GM23248 (cell line): ENCODE measurements around the gene MEGF11. TPM values are rescaled to one million over a fixed set of nuclear protein-coding genes. Genes with fewer than 3 reads are reported as not detected.

ENCODE experiments used
- DNase-seq: peaks from one replicate; pipeline ENCODE4 v3.0.0-alpha.2; 2015
- H2AFZ ChIP-seq: fragments of 200-600 bp; sonication (generic); 2 replicates; pipeline ENCODE4 v1.6.1; 2016; ENCODE audit warnings: antibody characterized with exemption
- H3F3A ChIP-seq: fragments of 200-600 bp; sonication (generic); 2 replicates; pipeline ENCODE4 v1.6.1; 2016; ENCODE audit warnings: mild to moderate bottlenecking, antibody characterized with exemption, mixed run types; ENCODE audit not compliant: insufficient read depth
- H3K27ac ChIP-seq: fragments of 200-600 bp; sonication (generic); 2 replicates; pipeline ENCODE4 v1.5.1; 2016; ENCODE audit warnings: mild to moderate bottlenecking
- H3K27me3 ChIP-seq: fragments of 200-600 bp; sonication (generic); replicated peaks from 2 replicates; pipeline ENCODE4 v1.6.1; 2016; ENCODE audit warnings: mild to moderate bottlenecking; ENCODE audit not compliant: insufficient read depth
- H3K36me3 ChIP-seq: fragments of 200-600 bp; sonication (generic); 2 replicates; pipeline ENCODE4 v1.6.1; 2016; ENCODE audit warnings: low read depth, mild to moderate bottlenecking
- H3K4me1 ChIP-seq: fragments of 200-600 bp; sonication (generic); 2 replicates; pipeline ENCODE4 v1.6.1; 2016; ENCODE audit warnings: mild to moderate bottlenecking; ENCODE audit not compliant: insufficient read depth
- H3K4me2 ChIP-seq: fragments of 200-600 bp; sonication (generic); one replicate; pipeline ENCODE4 v1.6.1; 2016; ENCODE audit warnings: mild to moderate bottlenecking; ENCODE audit not compliant: unreplicated experiment
- H3K4me3 ChIP-seq: fragments of 200-600 bp; sonication (generic); 2 replicates; pipeline ENCODE4 v1.5.1; 2016; ENCODE audit warnings: mild to moderate bottlenecking
- H3K79me2 ChIP-seq: fragments of 200-600 bp; sonication (generic); 2 replicates; pipeline ENCODE4 v1.6.1; 2016; ENCODE audit warnings: mild to moderate bottlenecking; ENCODE audit not compliant: insufficient read depth
- H3K9ac ChIP-seq: fragments of 200-600 bp; sonication (generic); 2 replicates; pipeline ENCODE4 v1.6.1; 2016; ENCODE audit warnings: mild to moderate bottlenecking
- H3K9me2 ChIP-seq: fragments of 200-600 bp; sonication (generic); 2 replicates; pipeline ENCODE4 v1.6.1; 2016; ENCODE audit warnings: mixed run types, mild to moderate bottlenecking, moderate library complexity; ENCODE audit not compliant: insufficient read depth
- H3K9me3 ChIP-seq: fragments of 200-600 bp; sonication (generic); one replicate; pipeline ENCODE4 v1.6.1; 2017; ENCODE audit warnings: low read depth
- H4K20me1 ChIP-seq: fragments of 200-600 bp; sonication (generic); 2 replicates; pipeline ENCODE4 v1.6.0; 2016; ENCODE audit not compliant: insufficient read depth
- EZH2 ChIP-seq: fragments of 200-600 bp; sonication (generic); IDR thresholded peaks from 2 replicates; pipeline ENCODE4 v1.6.1; 2018; ENCODE audit warnings: antibody characterized with exemption, mild to moderate bottlenecking; ENCODE audit not compliant: insufficient read depth, poor library complexity, severe bottlenecking
- EZH2phosphoT487 ChIP-seq: fragments of 200-600 bp; sonication (generic); IDR thresholded peaks from 2 replicates; pipeline ENCODE4 v1.6.1; 2018; ENCODE audit warnings: antibody characterized with exemption, moderate library complexity, mild to moderate bottlenecking, low read depth; ENCODE audit not compliant: insufficient read depth
- WGBS, 2 experiments: methylation state at CpG; one replicate each; pipeline ENCODE4 v1.1.6; 2015 to 2017; ENCODE audit warnings: low lambda C conversion rate in 2 of 2, low coverage in 1 of 2; ENCODE audit errors: missing lambda C conversion rate in 2 of 2; 5-methylcytosine and 5-hydroxymethylcytosine counted together
- in situ Hi-C: fragments of 300-500 bp; cut with MboI; formaldehyde crosslinking; loops from 2 replicates; pipeline ENCODE4 v1.15.0; 2020
- polyA plus RNA-seq: library from polyadenylated mRNA; unstranded; fragments of >200 nt; fragmentation: Nextera tagmentation; extraction: Ambion mirVana; gene quantifications from 2 replicates; pipeline ENCODE4 v1.2.1, GENCODE V29; 2016
- total RNA-seq: library from RNA; depleted of rRNA; stranded (reverse); fragments of >200 nt; shearing (Covaris generic); gene quantifications from 2 replicates; pipeline ENCODE4 v1.2.3, GENCODE V29; 2014

Gene MEGF11
- total and polyA plus RNA-seq, 2 experiments from 2014 or later = 0.14 TPM; not detected in 1

GRCh38 chr15:66050264-66050663 is 203.3 kb downstream of the MEGF11 start:
- Histone ChIP-seq H3K27ac (no peak overlapping the region), H3K9me3 (no peaks in the 10 kb centered on the region), H3K79me2 (no peaks in the 10 kb centered on the region), H3K4me2 (no peak overlapping the region), H3K9ac (no peak overlapping the region), H3K27me3 (peaks cover 36% of the 10 kb centered on the region), H3K9me2 (no peaks in the 10 kb centered on the region), H3K4me3 (no peak overlapping the region), H4K20me1 (no peaks in the 10 kb centered on the region), H2AFZ (no peak overlapping the region), H3K36me3 (no peaks in the 10 kb centered on the region), H3K4me1 (no peaks in the 10 kb centered on the region), H3F3A (no peaks in the 10 kb centered on the region)
- in situ Hi-C loops = no loop called here
- TF ChIP-seq EZH2 (no peak), EZH2phosphoT487 (no peak)
- no peak for DNase-seq
- 30 to 31% methylated on average over 5 of the region's 5 CpGs for WGBS, 2 experiments

GRCh38 chr15:66049353-66049752 is 204.2 kb downstream of the MEGF11 start:
- no peak overlapping the region for H3K4me3 ChIP-seq
- H3K4me2 ChIP-seq = no peak overlapping the region
- DNase-seq = no peak
- H3K9me2 ChIP-seq = no peaks in the 10 kb centered on the region
- H3K27me3 ChIP-seq = peaks cover 30% of the 10 kb centered on the region
- TF ChIP-seq EZH2 (no peak), EZH2phosphoT487 (no peak)
- 26 to 32% methylated on average over 6 of the region's 6 CpGs for WGBS, 2 experiments
- no peaks in the 10 kb centered on the region for H3K9me3 ChIP-seq
- no peak overlapping the region for H3K9ac ChIP-seq
- H3K36me3 ChIP-seq = no peaks in the 10 kb centered on the region
- no peaks in the 10 kb centered on the region for H3K79me2 ChIP-seq
- H4K20me1 ChIP-seq = no peaks in the 10 kb centered on the region
- in situ Hi-C loops = no loop called here
- H3F3A ChIP-seq = no peaks in the 10 kb centered on the region
- no peak overlapping the region for H3K27ac ChIP-seq
- H2AFZ ChIP-seq = no peak overlapping the region
- no peaks in the 10 kb centered on the region for H3K4me1 ChIP-seq

DNA sequence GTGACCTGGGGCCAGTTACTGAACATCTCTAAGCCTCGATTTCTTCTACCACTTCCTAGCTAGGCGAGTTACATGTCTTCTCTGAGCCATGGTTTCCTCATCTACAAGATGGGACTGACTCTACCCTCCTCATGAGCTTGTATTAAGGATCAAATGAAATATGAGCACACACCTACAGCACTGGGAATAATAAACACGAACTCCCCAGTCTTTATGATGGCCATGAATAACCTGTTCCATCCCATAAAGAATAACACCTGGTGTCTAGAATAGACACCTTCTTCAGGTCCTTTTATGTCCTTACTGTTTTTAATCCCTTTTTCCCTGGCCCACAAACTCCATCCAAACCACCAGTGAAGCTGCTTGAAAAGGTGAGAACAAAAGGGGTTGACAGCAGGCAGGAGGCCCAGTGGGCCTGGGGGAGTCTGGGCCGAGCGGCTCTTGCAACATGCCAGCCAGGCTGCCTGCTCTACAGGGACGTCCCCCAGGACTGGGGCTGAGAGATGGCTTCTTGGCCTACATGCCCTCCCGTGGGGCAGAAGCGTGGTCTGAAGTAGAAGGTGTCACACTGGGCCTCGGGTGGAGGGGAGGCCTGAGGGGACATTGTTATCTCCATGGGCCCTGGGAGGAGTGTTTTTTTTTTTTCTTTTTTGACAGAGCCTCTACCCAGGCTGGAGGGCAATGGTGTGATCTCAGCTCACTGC is 206.1 kb downstream of the MEGF11 start:
- Histone ChIP-seq H4K20me1 (no peaks in the 10 kb centered on the region), H3K36me3 (no peaks in the 10 kb centered on the region), H3K4me2 (no peak overlapping the region), H3K4me1 (no peaks in the 10 kb centered on the region), H2AFZ (no peak overlapping the region), H3K9me3 (no peaks in the 10 kb centered on the region), H3K79me2 (no peaks in the 10 kb centered on the region), H3K27ac (no peak overlapping the region), H3K9ac (no peak overlapping the region), H3F3A (no peaks in the 10 kb centered on the region), H3K27me3 (peaks cover 35% of the 10 kb centered on the region), H3K4me3 (no peak overlapping the region), H3K9me2 (no peaks in the 10 kb centered on the region)
- TF ChIP-seq EZH2 = no peak
- no peak for TF ChIP-seq EZH2phosphoT487
- whole genome bisulfite sequencing, 2 experiments = 27 to 29% methylated on average over 9 of the region's 9 CpGs
- DNase-seq = no peak
- in situ Hi-C loops = no loop called here

- no peak overlapping the region for H3K4me3 ChIP-seq
- no peaks in the 10 kb centered on the region for H3K4me1 ChIP-seq
- no peaks in the 10 kb centered on the region for H3K9me3 ChIP-seq
- no peak for DNase-seq
- no peak overlapping the region for H2AFZ ChIP-seq
- in situ Hi-C loops = no loop called here
- H3K27me3 ChIP-seq = peaks cover 40% of the 10 kb centered on the region
- no peaks in the 10 kb centered on the region for H3K9me2 ChIP-seq
- no peaks in the 10 kb centered on the region for H3F3A ChIP-seq
- no peak for TF ChIP-seq EZH2
- TF ChIP-seq EZH2phosphoT487 = no peak
- no peaks in the 10 kb centered on the region for H3K36me3 ChIP-seq
- WGBS, 2 experiments = 4 to 26% methylated on average over 1 of the region's 1 CpG
- H3K27ac ChIP-seq = no peak overlapping the region
- H3K79me2 ChIP-seq = no peaks in the 10 kb centered on the region
- H4K20me1 ChIP-seq = no peaks in the 10 kb centered on the region
- H3K4me2 ChIP-seq = no peak overlapping the region
- no peak overlapping the region for H3K9ac ChIP-seq
Measured at GRCh38 chr15:66046751-66047150, 206.8 kb downstream of the MEGF11 start.
